ENCODE results near the gene ADRA2A. TPM values are rescaled to one million over a fixed set of nuclear protein-coding genes. Genes with fewer than 3 reads are reported as not detected.

ADRA2A gene
- total and polyA plus RNA-seq, 3 experiments from 2014 or later, result not detected

GRCh38 chr10:111125102-111125501 lies 48.3 kb downstream of the ADRA2A start:
- Histone ChIP-seq H3K9me3 (ENCODE audit: low read length) (no peaks in the 10 kb centered on the region), H3K27ac (ENCODE audit: low read depth, low read length) (no peak overlapping the region), H3K4me1 (ENCODE audit: insufficient read depth, low read length) (no peaks in the 10 kb centered on the region), H3K36me3 (ENCODE audit: insufficient read depth, low read length) (no peaks in the 10 kb centered on the region), H3K4me3 (ENCODE audit: low read length) (no peak overlapping the region), H3K27me3 (ENCODE audit: insufficient read depth, low read length, poor library complexity, severe bottlenecking) (no peaks in the 10 kb centered on the region)
- no peak for DNase-seq
- ChIA-PET CTCF (no interaction called here), POLR2A (no interaction called here)
- no peak overlapping the region for H3K27ac Mint-ChIP-seq
- H3K36me3 Mint-ChIP-seq, result no peaks in the 10 kb centered on the region
- no peak overlapping the region for H3K4me3 Mint-ChIP-seq
- H3K9me3 Mint-ChIP-seq, result peaks cover 0 to 2% (median 0%) of the 10 kb centered on the region in 5 donors
- no peaks in the 10 kb centered on the region for H3K4me1 Mint-ChIP-seq
- peaks cover 1 to 59% of the 10 kb centered on the region in 2 donors for H3K27me3 Mint-ChIP-seq

DNA sequence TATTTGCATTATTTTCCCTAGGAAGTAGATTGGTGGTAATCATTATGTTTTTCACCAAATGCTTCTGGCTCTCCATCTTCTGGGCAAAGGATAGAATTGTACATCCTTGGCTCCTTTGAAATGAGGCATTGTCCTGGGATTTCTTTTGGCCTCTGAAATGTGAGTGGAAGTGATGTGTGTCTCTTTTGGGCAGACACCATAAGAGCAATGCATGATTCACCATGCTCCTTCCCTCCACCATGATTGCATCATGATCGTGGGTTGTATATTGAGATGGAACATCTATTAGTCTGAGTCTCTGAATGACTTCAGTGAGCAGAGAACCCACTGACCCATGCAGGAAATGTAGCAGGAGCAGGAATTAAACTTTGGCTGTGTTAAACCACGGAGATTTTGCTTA lies 49.2 kb downstream of the ADRA2A start:
- H3K4me3 ChIP-seq (ENCODE audit: low read length), result no peak overlapping the region
- peaks cover 0 to 2% (median 0%) of the 10 kb centered on the region in 5 donors for H3K9me3 Mint-ChIP-seq

GRCh38 chr10:111127081-111127848 lies 50.4 kb downstream of the ADRA2A start:
- no peak overlapping the region for H3K4me3 Mint-ChIP-seq
- Histone ChIP-seq H3K4me1 (ENCODE audit: insufficient read depth, low read length) (no peaks in the 10 kb centered on the region), H3K27ac (ENCODE audit: low read depth, low read length) (no peak overlapping the region), H3K9me3 (ENCODE audit: low read length) (no peaks in the 10 kb centered on the region), H3K4me3 (ENCODE audit: low read length) (no peak overlapping the region), H3K27me3 (ENCODE audit: insufficient read depth, low read length, poor library complexity, severe bottlenecking) (no peaks in the 10 kb centered on the region), H3K36me3 (ENCODE audit: insufficient read depth, low read length) (no peaks in the 10 kb centered on the region)
- peaks cover 1 to 52% of the 10 kb centered on the region in 2 donors for H3K27me3 Mint-ChIP-seq
- H3K36me3 Mint-ChIP-seq, result no peaks in the 10 kb centered on the region
- no peak for DNase-seq
- POLR2A ChIA-PET, result no interaction called here
- CTCF ChIA-PET, result no interaction called here
- no peaks in the 10 kb centered on the region for H3K4me1 Mint-ChIP-seq
- peaks cover 0 to 2% (median 0%) of the 10 kb centered on the region in 5 donors for H3K9me3 Mint-ChIP-seq
- H3K27ac Mint-ChIP-seq, result no peak overlapping the region

More for the DNA sequence above, 49.2 kb downstream of the ADRA2A start:
- Histone ChIP-seq H3K4me1 (ENCODE audit: insufficient read depth, low read length) (no peaks in the 10 kb centered on the region), H3K27me3 (ENCODE audit: insufficient read depth, low read length, poor library complexity, severe bottlenecking) (no peaks in the 10 kb centered on the region), H3K36me3 (ENCODE audit: insufficient read depth, low read length) (no peaks in the 10 kb centered on the region), H3K27ac (ENCODE audit: low read depth, low read length) (no peak overlapping the region), H3K9me3 (ENCODE audit: low read length) (no peaks in the 10 kb centered on the region)
- Mint-ChIP-seq H3K27me3 (peaks cover 1 to 59% of the 10 kb centered on the region in 2 donors), H3K4me3 (no peak overlapping the region), H3K4me1 (no peaks in the 10 kb centered on the region), H3K27ac (peak overlapping the region in 1 of 8 donors; percentile 23), H3K36me3 (no peaks in the 10 kb centered on the region)
- no peak for DNase-seq
- ChIA-PET CTCF (no interaction called here), POLR2A (no interaction called here)

GRCh38 chr10:111128331-111129180 lies 51.7 kb downstream of the ADRA2A start:
- no peaks in the 10 kb centered on the region for H3K36me3 ChIP-seq (ENCODE audit: insufficient read depth, low read length)
- no peaks in the 10 kb centered on the region for H3K9me3 ChIP-seq (ENCODE audit: low read length)
- CTCF ChIA-PET, result no interaction called here
- DNase-seq, result no peak
- POLR2A ChIA-PET, result no interaction called here
- H3K27ac Mint-ChIP-seq, result no peak overlapping the region
- no peaks in the 10 kb centered on the region for H3K27me3 ChIP-seq (ENCODE audit: insufficient read depth, low read length, poor library complexity, severe bottlenecking)
- H3K4me3 Mint-ChIP-seq, result no peak overlapping the region
- H3K4me1 ChIP-seq (ENCODE audit: insufficient read depth, low read length), result no peaks in the 10 kb centered on the region
- H3K27ac ChIP-seq (ENCODE audit: low read depth, low read length), result no peak overlapping the region
- peaks cover 0 to 2% (median 0%) of the 10 kb centered on the region in 5 donors for H3K9me3 Mint-ChIP-seq
- no peaks in the 10 kb centered on the region for H3K36me3 Mint-ChIP-seq
- H3K27me3 Mint-ChIP-seq, result peaks cover 1 to 58% of the 10 kb centered on the region in 2 donors
- H3K4me3 ChIP-seq (ENCODE audit: low read length), result no peak overlapping the region
- H3K4me1 Mint-ChIP-seq, result no peaks in the 10 kb centered on the region

GRCh38 chr10:111129363-111129762 lies 52.5 kb downstream of the ADRA2A start:
- H3K4me1 ChIP-seq (ENCODE audit: insufficient read depth, low read length), result no peaks in the 10 kb centered on the region
- no peak for DNase-seq
- Mint-ChIP-seq H3K27ac (no peak overlapping the region), H3K9me3 (peaks cover 0 to 2% (median 0%) of the 10 kb centered on the region in 5 donors), H3K27me3 (peaks cover 1 to 60% of the 10 kb centered on the region in 2 donors), H3K36me3 (no peaks in the 10 kb centered on the region), H3K4me1 (no peaks in the 10 kb centered on the region), H3K4me3 (no peak overlapping the region)
- no peak overlapping the region for H3K27ac ChIP-seq (ENCODE audit: low read depth, low read length)
- no peaks in the 10 kb centered on the region for H3K9me3 ChIP-seq (ENCODE audit: low read length)
- H3K4me3 ChIP-seq (ENCODE audit: low read length), result no peak overlapping the region
- ChIA-PET POLR2A (no interaction called here), CTCF (no interaction called here)
- H3K27me3 ChIP-seq (ENCODE audit: insufficient read depth, low read length, poor library complexity, severe bottlenecking), result no peaks in the 10 kb centered on the region
- no peaks in the 10 kb centered on the region for H3K36me3 ChIP-seq (ENCODE audit: insufficient read depth, low read length)

GRCh38 chr10:111130471-111130870 lies 53.6 kb downstream of the ADRA2A start:
- ChIA-PET POLR2A (no interaction called here), CTCF (interaction anchor here (1.1 kb wide), 1 partner anchor 13 kb away, joined by 3 read pairs; no protein-coding TSS in a partner anchor)
- H3K27me3 ChIP-seq (ENCODE audit: insufficient read depth, low read length, poor library complexity, severe bottlenecking), result no peaks in the 10 kb centered on the region
- H3K27me3 Mint-ChIP-seq, result peaks cover 4 to 55% of the 10 kb centered on the region in 2 donors
- no peaks in the 10 kb centered on the region for H3K4me1 ChIP-seq (ENCODE audit: insufficient read depth, low read length)
- DNase-seq, result no peak
- H3K27ac ChIP-seq (ENCODE audit: low read depth, low read length), result no peak overlapping the region
- no peaks in the 10 kb centered on the region for H3K36me3 ChIP-seq (ENCODE audit: insufficient read depth, low read length)
- no peaks in the 10 kb centered on the region for H3K9me3 ChIP-seq (ENCODE audit: low read length)
- no peaks in the 10 kb centered on the region for H3K4me1 Mint-ChIP-seq
- no peak overlapping the region for H3K27ac Mint-ChIP-seq
- no peaks in the 10 kb centered on the region for H3K36me3 Mint-ChIP-seq
- H3K4me3 ChIP-seq (ENCODE audit: low read length), result no peak overlapping the region
- no peak overlapping the region for H3K4me3 Mint-ChIP-seq
- no peaks in the 10 kb centered on the region for H3K9me3 Mint-ChIP-seq

Other genes with a start within 250 kb of the ADRA2A start
- 10 to 100 TPM; 88.4 to 96.1 TPM for gene PDCD4, start 205.1 kb upstream of the ADRA2A start, total RNA-seq
- 540 TPM for gene PDCD4, start 205.1 kb upstream of the ADRA2A start, polyA plus RNA-seq
- 10 to 100 TPM; 36.4 to 41.1 TPM for gene BBIP1, start 157.8 kb upstream of the ADRA2A start, total RNA-seq
- 34.9 TPM for gene BBIP1, start 157.8 kb upstream of the ADRA2A start, polyA plus RNA-seq
- 10 to 100 TPM; 57.4 to 63.1 TPM for gene SHOC2, start 157.4 kb upstream of the ADRA2A start, total RNA-seq
- gene SHOC2, start 157.4 kb upstream of the ADRA2A start, polyA plus RNA-seq, result 57.5 TPM